ENCODE data around the gene B4GAT1. TPM values are rescaled to one million over a fixed set of nuclear protein-coding genes. Genes with fewer than 3 reads are reported as not detected.

The B4GAT1 gene
- total and polyA plus RNA-seq, 9 of the 15 experiments (the other 6 are each of a cell fraction or from before 2014, with no cell fraction given) = 0.86 to 9.5 (median 3.8) TPM

DNA sequence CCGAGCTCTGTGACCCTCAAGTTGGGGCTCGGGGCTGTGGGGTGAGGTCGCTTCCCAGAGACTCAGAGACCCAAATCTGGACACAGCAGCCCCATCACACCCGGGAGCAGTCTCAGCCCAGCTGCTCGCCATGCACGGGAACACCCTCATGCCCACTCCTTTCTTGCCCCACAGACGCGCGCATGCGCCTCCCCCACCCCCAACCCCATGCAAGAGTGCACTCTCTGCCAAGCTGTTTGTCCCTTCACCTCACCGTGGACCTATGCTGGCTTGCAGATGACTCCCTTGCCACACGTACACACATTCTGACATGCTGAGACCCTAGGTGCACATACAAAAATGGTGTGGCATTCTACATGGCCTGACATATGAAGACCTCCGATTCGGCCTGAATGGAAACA, 30.1 kb downstream of the B4GAT1 start (continued):
- TF ChIP-seq ZNF717 (CRISPR knock-in tag; IDR thresholded peaks at IDR 0.05) = no peak
- TF ChIP-seq, protein P1, sequence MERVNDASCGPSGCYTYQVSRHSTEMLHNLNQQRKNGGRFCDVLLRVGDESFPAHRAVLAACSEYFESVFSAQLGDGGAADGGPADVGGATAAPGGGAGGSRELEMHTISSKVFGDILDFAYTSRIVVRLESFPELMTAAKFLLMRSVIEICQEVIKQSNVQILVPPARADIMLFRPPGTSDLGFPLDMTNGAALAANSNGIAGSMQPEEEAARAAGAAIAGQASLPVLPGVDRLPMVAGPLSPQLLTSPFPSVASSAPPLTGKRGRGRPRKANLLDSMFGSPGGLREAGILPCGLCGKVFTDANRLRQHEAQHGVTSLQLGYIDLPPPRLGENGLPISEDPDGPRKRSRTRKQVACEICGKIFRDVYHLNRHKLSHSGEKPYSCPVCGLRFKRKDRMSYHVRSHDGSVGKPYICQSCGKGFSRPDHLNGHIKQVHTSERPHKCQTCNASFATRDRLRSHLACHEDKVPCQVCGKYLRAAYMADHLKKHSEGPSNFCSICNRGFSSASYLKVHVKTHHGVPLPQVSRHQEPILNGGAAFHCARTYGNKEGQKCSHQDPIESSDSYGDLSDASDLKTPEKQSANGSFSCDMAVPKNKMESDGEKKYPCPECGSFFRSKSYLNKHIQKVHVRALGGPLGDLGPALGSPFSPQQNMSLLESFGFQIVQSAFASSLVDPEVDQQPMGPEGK (CRISPR knock-in tag; IDR thresholded peaks at IDR 0.05; ENCODE audit: borderline replicate concordance) = no peak
- no peak for TF ChIP-seq ZNF584 (CRISPR knock-in tag; IDR thresholded peaks at IDR 0.05; ENCODE audit: low read depth)
- TF ChIP-seq CBFA2T3 (IDR thresholded peaks at IDR 0.05) = no peak
- no peak for TF ChIP-seq HLTF (IDR thresholded peaks at IDR 0.05)
- TF ChIP-seq ZNF324 (CRISPR knock-in tag; IDR thresholded peaks at IDR 0.05) = no peak
- TF ChIP-seq STAT5B (CRISPR knock-in tag; IDR thresholded peaks at IDR 0.05) = no peak
- TF ChIP-seq DMBX1 (CRISPR knock-in tag; IDR thresholded peaks at IDR 0.05; ENCODE audit: borderline replicate concordance) = no peak
- TF ChIP-seq, protein P2, sequence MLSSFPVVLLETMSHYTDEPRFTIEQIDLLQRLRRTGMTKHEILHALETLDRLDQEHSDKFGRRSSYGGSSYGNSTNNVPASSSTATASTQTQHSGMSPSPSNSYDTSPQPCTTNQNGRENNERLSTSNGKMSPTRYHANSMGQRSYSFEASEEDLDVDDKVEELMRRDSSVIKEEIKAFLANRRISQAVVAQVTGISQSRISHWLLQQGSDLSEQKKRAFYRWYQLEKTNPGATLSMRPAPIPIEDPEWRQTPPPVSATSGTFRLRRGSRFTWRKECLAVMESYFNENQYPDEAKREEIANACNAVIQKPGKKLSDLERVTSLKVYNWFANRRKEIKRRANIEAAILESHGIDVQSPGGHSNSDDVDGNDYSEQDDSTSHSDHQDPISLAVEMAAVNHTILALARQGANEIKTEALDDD (IDR thresholded peaks at IDR 0.05) = no peak
- no peak for TF ChIP-seq BMI1 (IDR thresholded peaks at IDR 0.05; ENCODE audit: low read length)
- no peak for TF ChIP-seq ESRRA (IDR thresholded peaks at IDR 0.05; ENCODE audit: borderline replicate concordance, low read depth)
- no peak for TF ChIP-seq NFIC (IDR thresholded peaks at IDR 0.05)
